Measurements from ENCODE around the gene ZNF423. TPM values are rescaled to one million over a fixed set of nuclear protein-coding genes. Genes with fewer than 3 reads are reported as not detected.

The ZNF423 gene
- total and polyA plus RNA-seq, 12 donors = 1.7 to 10.6 (median 5.5) TPM

GRCh38 chr16:49816875-49817274 is 39.0 kb downstream of the ZNF423 start:
- Histone ChIP-seq H3K9me3 (replicated peaks in 1 of 3) (no peaks in the 10 kb centered on the region), H3K4me1 (replicated peaks in 1 of 2) (no peaks in the 10 kb centered on the region), H3K27me3 (no peaks in the 10 kb centered on the region), H3K27ac (no peak overlapping the region), H3K36me3 (replicated peaks in 1 of 2) (no peaks in the 10 kb centered on the region), H3K4me3 (no peak overlapping the region)
- DNase-seq = no peak
- TF ChIP-seq POLR2A (IDR thresholded peaks at IDR 0.05) (no peak), CTCF (IDR thresholded peaks at IDR 0.05) (no peak)
- 79 to 85% (median 81%) methylated on average over 8 of the region's 8 CpGs for WGBS, 4 donors
- intact Hi-C loops (cut with DNase I) = no loop called here

GRCh38 chr16:49811644-49812334 is 44.1 kb downstream of the ZNF423 start:
- intact Hi-C loops (cut with DNase I) = no loop called here
- H3K27ac ChIP-seq = no peak overlapping the region
- 82 to 100% (median 87%) methylated on average over 6 to 13 of the region's 13 CpGs for WGBS, 4 donors

GRCh38 chr16:49810831-49811230 is 45.1 kb downstream of the ZNF423 start:
- H3K36me3 ChIP-seq (replicated peaks in 1 of 2) = no peaks in the 10 kb centered on the region
- TF ChIP-seq CTCF (IDR thresholded peaks at IDR 0.05) = no peak
- no peak for TF ChIP-seq POLR2A (IDR thresholded peaks at IDR 0.05)
- no peak overlapping the region for H3K4me3 ChIP-seq
- H3K4me1 ChIP-seq (replicated peaks in 1 of 2) = no peaks in the 10 kb centered on the region
- H3K27ac ChIP-seq = no peak overlapping the region
- 70 to 75% (median 72%) methylated on average over 9 of the region's 9 CpGs for WGBS, 4 donors
- intact Hi-C loops (cut with DNase I) = no loop called here
- no peaks in the 10 kb centered on the region for H3K9me3 ChIP-seq (replicated peaks in 1 of 3)
- DNase-seq = no peak
- no peaks in the 10 kb centered on the region for H3K27me3 ChIP-seq

More at GRCh38 chr16:49811644-49812334, 44.1 kb downstream of the ZNF423 start:
- Histone ChIP-seq H3K36me3 (replicated peaks in 1 of 2) (no peaks in the 10 kb centered on the region), H3K27me3 (no peaks in the 10 kb centered on the region), H3K4me1 (replicated peaks in 1 of 2) (no peaks in the 10 kb centered on the region), H3K9me3 (replicated peaks in 1 of 3) (no peaks in the 10 kb centered on the region), H3K4me3 (no peak overlapping the region)
- no peak for DNase-seq
- TF ChIP-seq POLR2A (IDR thresholded peaks at IDR 0.05) (no peak), CTCF (IDR thresholded peaks at IDR 0.05) (no peak)

GRCh38 chr16:49809561-49809960 is 46.4 kb downstream of the ZNF423 start:
- H3K9me3 ChIP-seq (replicated peaks in 1 of 3) = no peaks in the 10 kb centered on the region
- no peak overlapping the region for H3K27ac ChIP-seq
- no peak for TF ChIP-seq CTCF (IDR thresholded peaks at IDR 0.05)
- TF ChIP-seq POLR2A (IDR thresholded peaks at IDR 0.05) = no peak
- no peaks in the 10 kb centered on the region for H3K4me1 ChIP-seq (replicated peaks in 1 of 2)
- WGBS, 4 donors = 72 to 89% (median 85%) methylated on average over 5 to 8 of the region's 8 CpGs
- H3K36me3 ChIP-seq (replicated peaks in 1 of 2) = no peaks in the 10 kb centered on the region
- H3K27me3 ChIP-seq = no peaks in the 10 kb centered on the region
- DNase-seq = no peak
- H3K4me3 ChIP-seq = no peak overlapping the region
- intact Hi-C loops (cut with DNase I) = no loop called here
